HL-60 (cell line): ENCODE measurements around the gene PRRT1B.
A peak's percentile ranks its signal among the peaks of the same experiment; 100 is the strongest.

ENCODE experiments used
- DNase-seq, 2 experiments: peaks; one replicate each; pipeline ENCODE4 v3.0.0-alpha.2; 2010 to 2020; ENCODE audit warnings: low read depth in 1 of 2, low spot score in 1 of 2
- H3K27ac ChIP-seq: fragments of 250-450 bp; sonication (Bioruptor Pico); replicated peaks from 2 replicates; pipeline ENCODE4 v1.5.1; 2020; ENCODE audit warnings: mild to moderate bottlenecking, moderate library complexity
- H3K27me3 ChIP-seq: fragments of 250-450 bp; sonication (Bioruptor Pico); 2 replicates; pipeline ENCODE4 v1.5.1; 2021; ENCODE audit warnings: mild to moderate bottlenecking, moderate library complexity; ENCODE audit not compliant: insufficient read depth, poor library complexity, severe bottlenecking
- H3K4me3 ChIP-seq: replicated peaks from 2 replicates; pipeline ENCODE4 v1.5.1; 2011; ENCODE audit warnings: mild to moderate bottlenecking, control low read depth, low read length; ENCODE audit not compliant: insufficient read depth
- GABPA ChIP-seq: IDR thresholded peaks from 2 replicates; pipeline ENCODE4 v1.6.1; 2012; ENCODE audit warnings: low read depth
- POLR2AphosphoS5 ChIP-seq: IDR thresholded peaks from 2 replicates; pipeline ENCODE4 v1.6.1; 2012; ENCODE audit warnings: low read depth
- SPI1 ChIP-seq: IDR thresholded peaks from 2 replicates; pipeline ENCODE4 v1.6.1; 2012; ENCODE audit warnings: low read depth, mild to moderate bottlenecking, borderline replicate concordance
- TF ChIP-seq, protein P1 (sequence below): IDR thresholded peaks from 2 replicates; pipeline ENCODE4 v1.6.1; 2012; ENCODE audit warnings: low read depth; ENCODE audit not compliant: insufficient replicate concordance
- TF ChIP-seq, protein P2 (sequence below): IDR thresholded peaks from one replicate; pipeline ENCODE4 v1.5.1; 2011; ENCODE audit warnings: low read length, control low read depth, inconsistent platforms; ENCODE audit not compliant: insufficient read depth

PRRT1B gene

DNA sequence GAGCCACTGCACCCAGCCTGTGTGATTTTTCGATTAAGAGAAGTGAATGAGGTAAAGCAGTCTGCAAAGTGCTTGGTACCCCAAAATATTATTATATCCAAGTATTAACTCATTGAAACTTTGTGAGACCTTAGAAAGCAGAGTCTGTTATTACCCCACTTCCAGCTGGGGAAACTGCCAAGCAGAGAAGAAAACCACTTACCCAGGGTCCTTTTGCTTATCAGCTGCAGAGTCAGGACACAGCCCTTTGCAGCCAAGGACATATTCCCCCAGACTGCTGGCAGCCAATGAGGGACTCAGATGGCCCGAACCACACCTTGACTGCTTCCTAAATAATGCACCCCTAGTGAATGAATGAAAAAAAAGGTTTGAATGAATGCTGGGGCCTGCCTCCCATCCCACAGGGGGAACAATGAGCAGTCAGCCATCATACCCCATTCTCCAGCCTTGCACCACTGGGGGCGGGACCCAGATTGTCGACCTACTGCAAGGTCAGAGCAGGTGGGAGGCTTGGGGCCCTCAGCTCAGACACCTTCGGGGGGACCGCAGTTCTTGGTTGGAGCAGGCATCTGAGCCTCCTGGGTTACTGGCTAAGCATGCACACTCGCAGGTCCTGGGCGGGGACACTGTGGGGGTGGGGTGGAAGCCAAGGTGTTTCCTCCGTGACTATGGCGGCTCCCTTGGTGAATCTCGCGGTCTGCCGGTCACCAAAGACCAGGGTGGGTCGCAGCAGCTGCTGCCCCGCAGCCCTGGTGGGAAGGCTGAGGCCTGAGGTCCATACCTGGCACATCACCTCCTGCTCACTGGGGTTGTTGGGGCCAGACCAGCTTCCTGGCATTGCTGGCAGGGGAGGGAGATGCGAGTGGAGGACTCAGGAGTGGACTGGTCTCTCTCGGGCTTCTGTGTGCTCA, 29.7 kb downstream of the PRRT1B start:
- DNase-seq = no peak
- Histone ChIP-seq H3K4me3 (no peak overlapping the region), H3K27ac (no peak overlapping the region), H3K27me3 (no peaks in the 10 kb centered on the region)
- TF ChIP-seq POLR2AphosphoS5 (peak; percentile 10; the same call in 1 of the 2 replicates), SPI1 (no peak)
- TF ChIP-seq, protein P1, sequence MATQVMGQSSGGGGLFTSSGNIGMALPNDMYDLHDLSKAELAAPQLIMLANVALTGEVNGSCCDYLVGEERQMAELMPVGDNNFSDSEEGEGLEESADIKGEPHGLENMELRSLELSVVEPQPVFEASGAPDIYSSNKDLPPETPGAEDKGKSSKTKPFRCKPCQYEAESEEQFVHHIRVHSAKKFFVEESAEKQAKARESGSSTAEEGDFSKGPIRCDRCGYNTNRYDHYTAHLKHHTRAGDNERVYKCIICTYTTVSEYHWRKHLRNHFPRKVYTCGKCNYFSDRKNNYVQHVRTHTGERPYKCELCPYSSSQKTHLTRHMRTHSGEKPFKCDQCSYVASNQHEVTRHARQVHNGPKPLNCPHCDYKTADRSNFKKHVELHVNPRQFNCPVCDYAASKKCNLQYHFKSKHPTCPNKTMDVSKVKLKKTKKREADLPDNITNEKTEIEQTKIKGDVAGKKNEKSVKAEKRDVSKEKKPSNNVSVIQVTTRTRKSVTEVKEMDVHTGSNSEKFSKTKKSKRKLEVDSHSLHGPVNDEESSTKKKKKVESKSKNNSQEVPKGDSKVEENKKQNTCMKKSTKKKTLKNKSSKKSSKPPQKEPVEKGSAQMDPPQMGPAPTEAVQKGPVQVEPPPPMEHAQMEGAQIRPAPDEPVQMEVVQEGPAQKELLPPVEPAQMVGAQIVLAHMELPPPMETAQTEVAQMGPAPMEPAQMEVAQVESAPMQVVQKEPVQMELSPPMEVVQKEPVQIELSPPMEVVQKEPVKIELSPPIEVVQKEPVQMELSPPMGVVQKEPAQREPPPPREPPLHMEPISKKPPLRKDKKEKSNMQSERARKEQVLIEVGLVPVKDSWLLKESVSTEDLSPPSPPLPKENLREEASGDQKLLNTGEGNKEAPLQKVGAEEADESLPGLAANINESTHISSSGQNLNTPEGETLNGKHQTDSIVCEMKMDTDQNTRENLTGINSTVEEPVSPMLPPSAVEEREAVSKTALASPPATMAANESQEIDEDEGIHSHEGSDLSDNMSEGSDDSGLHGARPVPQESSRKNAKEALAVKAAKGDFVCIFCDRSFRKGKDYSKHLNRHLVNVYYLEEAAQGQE = no peak
- TF ChIP-seq, protein P2, sequence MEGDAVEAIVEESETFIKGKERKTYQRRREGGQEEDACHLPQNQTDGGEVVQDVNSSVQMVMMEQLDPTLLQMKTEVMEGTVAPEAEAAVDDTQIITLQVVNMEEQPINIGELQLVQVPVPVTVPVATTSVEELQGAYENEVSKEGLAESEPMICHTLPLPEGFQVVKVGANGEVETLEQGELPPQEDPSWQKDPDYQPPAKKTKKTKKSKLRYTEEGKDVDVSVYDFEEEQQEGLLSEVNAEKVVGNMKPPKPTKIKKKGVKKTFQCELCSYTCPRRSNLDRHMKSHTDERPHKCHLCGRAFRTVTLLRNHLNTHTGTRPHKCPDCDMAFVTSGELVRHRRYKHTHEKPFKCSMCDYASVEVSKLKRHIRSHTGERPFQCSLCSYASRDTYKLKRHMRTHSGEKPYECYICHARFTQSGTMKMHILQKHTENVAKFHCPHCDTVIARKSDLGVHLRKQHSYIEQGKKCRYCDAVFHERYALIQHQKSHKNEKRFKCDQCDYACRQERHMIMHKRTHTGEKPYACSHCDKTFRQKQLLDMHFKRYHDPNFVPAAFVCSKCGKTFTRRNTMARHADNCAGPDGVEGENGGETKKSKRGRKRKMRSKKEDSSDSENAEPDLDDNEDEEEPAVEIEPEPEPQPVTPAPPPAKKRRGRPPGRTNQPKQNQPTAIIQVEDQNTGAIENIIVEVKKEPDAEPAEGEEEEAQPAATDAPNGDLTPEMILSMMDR = no peak

DNA sequence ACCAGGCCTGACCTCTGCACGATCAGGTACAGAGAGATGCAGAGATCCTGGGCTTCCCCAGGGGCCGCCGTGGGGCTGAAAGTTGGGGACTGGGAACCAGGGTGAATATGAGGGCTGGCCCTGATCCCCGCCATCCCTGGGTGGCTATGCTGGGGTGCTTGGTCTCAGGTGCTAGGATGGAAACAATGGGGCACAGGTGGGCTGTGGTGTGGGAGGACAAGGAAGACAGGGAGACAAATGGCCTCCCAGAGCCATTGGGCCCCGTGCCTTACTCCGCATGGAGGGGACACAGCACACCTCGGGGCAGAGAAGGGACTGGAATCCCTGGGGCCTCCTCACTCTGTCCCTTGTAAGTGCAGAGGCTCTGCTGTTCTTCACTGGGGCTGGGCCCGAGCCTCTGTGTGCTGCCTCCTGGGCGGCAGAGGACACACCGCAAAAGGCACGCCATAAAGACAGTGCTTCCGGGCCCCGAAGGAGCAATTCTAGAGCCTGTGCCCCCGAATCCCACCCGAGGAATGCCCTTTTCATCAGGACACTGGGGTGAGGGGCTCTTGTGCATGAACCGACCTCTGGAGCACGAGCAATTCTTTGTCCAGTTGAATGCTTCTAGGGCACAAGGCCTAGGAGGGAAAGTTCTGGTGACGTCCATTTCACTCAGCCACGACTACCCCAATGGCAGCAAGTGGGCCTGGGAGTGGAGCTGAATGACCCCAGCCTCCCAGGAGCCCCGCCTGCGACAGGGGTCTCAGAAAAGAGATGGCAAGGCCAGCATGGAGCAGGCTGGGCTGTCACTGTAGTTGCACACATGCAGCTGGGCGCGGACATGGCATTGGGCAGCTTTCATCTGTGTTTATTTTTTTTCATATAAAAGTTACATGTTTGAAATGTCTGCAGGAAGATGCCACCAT, 30.9 kb downstream of the PRRT1B start:
- no peaks in the 10 kb centered on the region for H3K27me3 ChIP-seq
- no peak overlapping the region for H3K27ac ChIP-seq
- no peak overlapping the region for H3K4me3 ChIP-seq
- TF ChIP-seq POLR2AphosphoS5 (no peak), SPI1 (no peak)
- TF ChIP-seq, protein P1 = no peak
- DNase-seq = no peak

DNA sequence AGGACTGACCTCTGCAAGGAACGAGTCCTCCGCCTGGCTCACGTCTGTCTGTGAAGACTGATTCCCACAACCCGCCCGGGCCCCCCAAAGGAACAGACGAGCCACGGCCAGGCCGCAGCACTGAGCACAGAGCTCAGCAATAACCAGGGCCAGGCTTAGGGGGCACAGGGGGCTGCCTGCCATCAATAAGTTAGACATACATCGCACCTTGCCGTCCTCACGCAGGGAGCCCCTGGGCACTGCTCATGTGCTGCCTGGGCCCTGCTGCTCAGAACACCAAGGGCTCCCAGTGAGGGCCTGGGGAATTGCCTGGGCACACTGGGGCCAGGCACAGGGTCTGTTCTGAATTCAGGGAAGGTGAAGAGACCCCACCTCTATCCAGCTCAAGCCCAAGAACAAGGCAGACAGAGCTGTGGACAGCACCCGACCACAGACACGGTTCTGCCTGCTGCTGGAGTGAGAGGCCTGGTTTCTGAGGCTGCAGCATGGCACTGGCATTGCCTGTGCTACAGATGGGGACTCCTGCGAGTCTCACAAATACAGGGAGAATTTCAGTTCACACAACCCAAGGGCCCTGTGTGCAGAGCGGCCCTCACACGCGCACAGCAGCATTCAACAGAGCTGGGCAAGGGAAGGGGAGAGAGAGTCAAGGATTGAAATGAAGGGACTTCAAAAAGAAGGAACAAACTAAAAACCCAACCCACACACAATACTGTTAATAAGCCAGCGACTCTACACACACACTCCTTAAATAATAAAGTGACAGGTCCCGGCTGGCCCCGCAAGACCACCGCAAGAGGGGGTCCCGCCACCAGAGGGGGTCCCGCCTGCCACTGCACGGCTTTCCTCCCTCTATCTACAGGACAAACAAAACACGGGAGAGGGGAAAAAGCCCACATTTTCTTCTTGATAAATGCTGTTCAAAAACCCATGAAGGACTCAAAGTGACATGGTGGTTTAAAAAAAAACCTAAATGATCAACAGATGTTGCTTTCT, 32.0 kb downstream of the PRRT1B start:
- Histone ChIP-seq H3K27me3 (no peaks in the 10 kb centered on the region), H3K4me3 (no peak overlapping the region), H3K27ac (no peak overlapping the region)
- TF ChIP-seq SPI1 (no peak), POLR2AphosphoS5 (no peak), GABPA (no peak)
- TF ChIP-seq, protein P1 = no peak
- TF ChIP-seq, protein P2 = no peak
- DNase-seq = no peak
